ENCODE data around the gene STIL.

STIL gene

GRCh38 chr1:47235241-47235681 is 78.7 kb downstream of the STIL start:
- no peak for DNase-seq (ENCODE audit: low read depth)

- DNase-seq (ENCODE audit: low read depth) = no peak
Observed at GRCh38 chr1:47233186-47233585, 80.8 kb downstream of the STIL start.

GRCh38 chr1:47232187-47232874 is 81.6 kb downstream of the STIL start, which contains the start of gene TAL1:
Gene TAL1, minus strand, starts transcription at chr1:47232225. Its CDS starts 6,337 bp downstream, at chr1:47225888.
- DNase-seq (ENCODE audit: low read depth) = no peak

- DNase-seq (ENCODE audit: low read depth) = no peak
Observed at GRCh38 chr1:47231301-47232186, 82.4 kb downstream of the STIL start.

- no peak for DNase-seq (ENCODE audit: low read depth)
Observed at GRCh38 chr1:47230692-47231300, 83.2 kb downstream of the STIL start.

GRCh38 chr1:47229886-47230691 is 83.9 kb downstream of the STIL start:
- no peak for DNase-seq (ENCODE audit: low read depth)

- no peak for DNase-seq (ENCODE audit: low read depth)
Observed at GRCh38 chr1:47229031-47229885, 84.7 kb downstream of the STIL start.

GRCh38 chr1:47228644-47229030 is 85.3 kb downstream of the STIL start:
- DNase-seq (ENCODE audit: low read depth) = no peak

GRCh38 chr1:47227341-47228232 is 86.4 kb downstream of the STIL start:
- no peak for DNase-seq (ENCODE audit: low read depth)

GRCh38 chr1:47226839-47227215 is 87.1 kb downstream of the STIL start:
- DNase-seq (ENCODE audit: low read depth) = no peak

GRCh38 chr1:47226121-47226838 is 87.7 kb downstream of the STIL start:
- DNase-seq (ENCODE audit: low read depth) = no peak

GRCh38 chr1:47225430-47226100 is 88.4 kb downstream of the STIL start:
- DNase-seq (ENCODE audit: low read depth) = no peak

GRCh38 chr1:47224676-47225399 is 89.1 kb downstream of the STIL start:
- DNase-seq (ENCODE audit: low read depth) = no peak

- DNase-seq (ENCODE audit: low read depth) = no peak
Observed at GRCh38 chr1:47223921-47224675, 89.8 kb downstream of the STIL start.

GRCh38 chr1:47223174-47223920 is 90.6 kb downstream of the STIL start:
- DNase-seq (ENCODE audit: low read depth) = no peak

GRCh38 chr1:47222476-47222875 is 91.5 kb downstream of the STIL start:
- no peak for DNase-seq (ENCODE audit: low read depth)
